ENCODE results near the gene PDE6D.

The PDE6D gene

GRCh38 chr2:231780909-231781797, at the start of gene PDE6D:
PDE6D (minus strand) TSS chr2:231781282; CDS start chr2:231781114, 168 bp downstream.
- peak; percentile 83 for DNase-seq

DNA sequence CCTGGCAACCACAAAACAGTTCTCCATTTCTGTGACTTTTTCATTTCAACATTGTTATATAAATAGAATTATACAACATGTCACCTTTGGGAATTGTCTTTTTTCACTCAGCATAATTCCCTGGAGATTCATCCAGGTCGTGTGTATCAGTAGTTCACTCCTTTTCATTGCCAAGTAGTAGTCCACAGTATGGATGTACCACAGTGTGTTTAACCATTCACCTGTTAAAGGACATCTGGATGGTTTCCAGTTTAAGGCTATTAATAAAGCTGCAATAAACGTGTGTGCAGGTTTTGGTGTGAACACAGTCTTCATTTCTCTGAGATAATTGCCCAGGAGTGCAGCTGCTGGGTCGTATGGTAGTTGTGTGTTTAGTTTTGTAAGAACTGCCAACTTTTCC, 40.8 kb upstream of the PDE6D start:
- DNase-seq = no peak

- no peak for DNase-seq
Measured at GRCh38 chr2:231820786-231821303, 39.8 kb upstream of the PDE6D start.

DNA sequence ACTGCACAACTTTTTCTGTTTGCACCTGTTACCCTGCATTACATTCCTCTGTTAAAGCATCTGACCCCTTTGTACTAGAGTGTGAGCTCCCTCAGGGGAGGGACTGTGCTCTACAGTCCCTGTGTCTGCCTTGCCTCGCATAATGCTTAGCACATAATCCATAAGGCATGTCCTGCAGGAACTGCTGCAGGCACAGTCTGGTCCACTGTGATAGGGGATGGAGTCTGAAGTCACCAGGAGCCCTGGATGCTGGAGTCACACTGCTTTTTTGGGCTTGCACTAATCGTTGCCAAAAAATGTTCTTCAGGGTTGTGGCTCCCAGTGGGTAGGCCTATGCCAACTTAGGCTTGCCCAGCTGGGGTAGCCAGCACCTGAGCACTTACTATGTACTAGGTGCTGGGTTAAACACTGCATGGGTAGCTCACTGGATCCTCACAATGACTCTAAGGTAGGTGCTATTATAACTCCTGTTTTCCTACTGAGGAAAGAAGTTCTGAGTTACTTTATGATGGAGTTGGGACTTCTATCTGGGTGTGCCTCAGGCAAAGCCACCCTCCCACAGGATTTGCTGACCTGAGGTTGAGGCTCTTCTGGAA, 38.5 kb upstream of the PDE6D start:
- no peak for DNase-seq

DNA sequence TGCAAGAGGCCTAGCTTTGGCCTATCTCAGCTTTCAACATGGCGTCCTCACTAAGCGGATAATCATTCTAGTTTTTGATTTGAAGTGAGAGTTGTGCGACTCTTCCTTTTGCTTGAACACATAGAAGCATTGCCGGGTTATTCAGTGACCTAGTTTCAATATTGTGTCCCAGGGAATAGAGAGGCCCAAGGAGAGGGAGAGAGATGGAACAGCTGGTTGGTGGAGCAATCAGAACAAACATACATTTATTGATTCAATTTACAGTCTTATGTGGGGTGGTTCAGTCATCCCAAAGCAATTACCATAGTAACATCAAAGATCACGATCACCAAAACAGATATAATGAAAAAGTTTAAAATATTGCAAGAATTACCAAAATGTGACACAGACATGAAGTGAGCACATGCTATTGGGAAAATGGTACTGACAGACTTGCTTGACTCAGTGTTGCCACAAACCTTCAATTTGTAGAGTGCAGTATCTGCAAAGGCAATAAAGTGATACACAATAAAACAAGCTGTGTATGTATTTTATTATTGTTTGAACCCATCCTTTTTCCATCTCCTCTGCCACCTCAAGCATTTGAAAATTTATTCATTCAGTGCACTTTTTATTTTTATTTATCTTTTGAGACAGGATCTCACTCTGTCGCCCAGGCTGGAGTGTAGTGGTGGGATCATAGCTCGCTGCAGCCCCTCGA, 35.4 kb upstream of the PDE6D start:
- DNase-seq = no peak

DNA sequence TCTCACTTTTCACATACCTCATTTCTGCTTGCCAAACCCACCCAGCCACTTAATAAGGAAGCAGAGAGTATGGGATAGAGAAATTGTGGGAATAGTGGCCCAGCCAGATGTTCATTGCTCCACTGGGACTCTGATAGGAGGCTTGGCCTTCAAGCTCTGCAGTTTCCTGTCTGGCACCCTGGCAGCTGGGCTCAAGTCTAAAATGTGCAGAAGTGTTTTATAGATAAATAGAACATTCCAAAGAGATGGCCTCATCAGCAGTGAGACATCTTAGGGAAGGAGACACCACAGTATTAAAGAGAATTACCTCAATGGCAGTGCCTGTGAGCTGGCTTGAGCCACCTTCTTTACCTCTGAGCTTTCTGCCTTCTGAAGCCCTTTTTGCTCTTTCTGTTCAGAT, 29.8 kb upstream of the PDE6D start:
- no peak for DNase-seq

DNA sequence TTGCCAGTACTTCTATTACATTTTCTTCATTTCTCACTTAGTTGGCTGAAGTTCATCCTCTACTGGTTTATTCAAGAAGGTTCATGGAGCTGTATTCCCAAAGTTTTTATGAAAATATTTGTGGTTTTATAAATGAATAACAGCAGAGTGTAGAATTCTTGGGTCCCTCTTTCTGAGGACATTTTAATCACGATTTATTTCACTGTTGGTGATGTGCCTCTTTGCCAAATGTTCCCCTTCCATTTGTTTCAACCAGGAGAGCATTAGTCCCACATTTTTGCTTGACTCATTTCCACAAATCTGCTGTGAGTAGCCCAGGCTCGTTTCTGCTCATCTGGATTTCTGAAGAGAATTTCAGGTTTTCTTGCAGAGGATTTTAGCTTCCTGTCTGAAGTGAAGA, 25.9 kb upstream of the PDE6D start:
- no peak for DNase-seq

- no peak for DNase-seq
Measured at GRCh38 chr2:231803501-231804138, 22.5 kb upstream of the PDE6D start.

GRCh38 chr2:231800493-231801091, 19.5 kb upstream of the PDE6D start:
- DNase-seq = no peak

- no peak for DNase-seq
Measured at GRCh38 chr2:231795525-231796327, 14.6 kb upstream of the PDE6D start.

GRCh38 chr2:231794383-231794782, 13.3 kb upstream of the PDE6D start:
- DNase-seq = no peak

DNA sequence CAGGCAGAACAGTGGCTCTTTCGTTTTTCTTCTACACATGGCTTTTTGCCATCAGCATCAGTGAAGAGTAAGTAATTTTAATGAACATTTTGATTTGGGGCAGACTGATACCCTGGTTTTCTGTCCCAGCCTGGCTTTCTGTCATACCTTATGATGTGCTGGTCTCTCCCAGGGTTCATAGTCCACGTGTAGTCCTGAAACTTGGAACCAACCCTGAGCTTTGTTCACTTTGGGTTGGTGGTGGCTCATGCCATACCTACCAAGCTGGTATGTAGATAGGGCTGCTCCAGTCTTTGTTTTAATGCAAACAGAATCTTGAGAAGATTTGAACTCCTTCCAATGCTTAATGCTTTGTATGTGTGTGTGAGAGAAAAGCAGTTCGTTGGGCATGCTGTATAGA, 10.0 kb upstream of the PDE6D start:
- DNase-seq = no peak

DNA sequence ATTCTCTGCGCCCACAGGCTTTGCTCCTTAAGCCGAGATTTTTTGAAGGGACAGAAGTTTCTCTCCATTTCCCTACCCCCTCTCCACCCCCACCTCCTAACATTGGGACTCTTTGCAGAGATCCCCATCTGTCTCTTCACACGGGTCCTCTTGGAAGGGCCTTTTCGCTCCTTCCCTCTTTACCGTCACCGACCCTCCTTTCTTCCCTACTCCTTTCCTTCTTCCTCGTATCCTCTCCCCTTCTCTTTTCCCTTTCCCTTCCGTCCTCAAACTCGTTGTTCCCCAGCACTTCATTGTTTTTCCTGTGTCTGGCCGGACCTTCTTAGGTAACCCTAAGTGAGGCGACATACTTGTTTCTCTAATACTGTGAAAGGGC, 5.8 kb upstream of the PDE6D start:
- DNase-seq = no peak

DNA sequence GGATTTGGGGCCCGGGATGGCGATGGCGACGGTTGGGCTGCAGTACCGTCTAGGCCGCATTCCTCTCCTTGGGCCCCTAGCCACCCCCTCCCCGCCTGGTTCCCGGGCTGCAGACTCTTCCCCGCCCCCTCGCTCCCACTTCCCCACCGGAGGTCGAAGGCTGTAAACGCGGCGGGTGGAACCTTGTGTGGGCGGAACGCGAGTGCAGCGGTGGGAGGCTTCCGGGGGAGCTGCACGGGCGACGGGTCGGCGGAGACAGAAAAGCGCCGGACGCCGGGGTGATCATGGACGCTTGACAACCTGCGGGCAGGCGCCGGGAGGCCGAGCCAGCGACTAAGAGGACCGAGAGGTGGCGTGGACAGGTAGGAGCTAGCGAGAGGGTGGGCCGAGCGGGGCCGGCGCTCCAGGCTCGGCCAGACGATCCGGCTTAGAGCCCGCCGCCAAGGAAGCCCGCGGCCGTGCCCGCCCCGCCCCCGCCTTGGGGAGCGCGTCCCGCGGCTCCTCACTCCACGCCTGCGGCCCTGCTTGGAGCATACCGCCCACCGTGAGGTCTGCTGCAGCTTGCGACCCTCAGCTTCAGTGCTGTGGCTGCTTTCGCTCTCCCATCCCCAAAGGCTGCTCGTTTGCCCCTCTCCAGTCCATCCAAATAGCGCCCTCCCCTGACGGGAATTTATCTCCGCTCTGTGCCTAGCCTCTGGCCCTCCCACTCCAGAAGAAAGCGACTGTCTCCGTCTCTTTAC, 5.3 kb upstream of the PDE6D start, which contains the start of gene COPS7B:
COPS7B (plus strand) TSS at position 269 of the 740 bp plus-strand sequence. CDS start 2,126 bp downstream, outside the sequence.
- peak; percentile 59 for DNase-seq

DNA sequence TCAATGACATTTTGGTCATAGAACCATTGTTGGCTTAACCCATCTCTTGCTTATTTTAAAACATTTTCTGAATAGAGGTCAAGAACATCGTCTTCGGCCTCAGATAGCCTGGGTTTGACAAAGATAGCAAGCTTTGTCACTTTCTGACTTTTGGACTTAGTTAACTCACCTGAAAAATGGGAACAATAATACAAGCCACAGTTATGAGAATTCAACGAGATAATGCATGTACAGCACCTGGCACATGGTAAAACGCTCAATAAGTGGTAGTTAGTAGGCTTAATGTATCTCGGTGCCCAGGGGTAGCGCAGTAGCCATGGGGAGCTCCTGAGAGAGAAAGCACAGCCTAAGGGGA, 4.7 kb upstream of the PDE6D start:
- DNase-seq = no peak

DNA sequence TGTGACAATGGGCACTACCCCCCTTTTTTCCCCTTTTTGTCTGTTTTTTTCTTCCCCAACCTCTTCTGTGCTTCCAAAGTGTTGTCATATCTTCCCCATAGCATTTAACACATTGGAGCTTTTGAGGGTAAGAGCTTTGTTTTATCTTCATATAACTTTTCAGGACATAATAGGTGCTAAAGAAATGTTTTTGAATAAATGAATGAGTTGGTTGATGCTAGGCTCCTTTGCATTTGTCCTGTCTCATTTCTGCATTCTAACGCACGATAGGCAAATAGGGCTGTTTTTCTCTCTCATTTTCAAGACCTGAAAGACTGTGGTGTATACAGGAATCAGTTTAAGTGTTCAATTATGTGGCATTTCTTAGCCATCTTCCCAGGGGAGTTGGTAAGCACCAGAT, 4.3 kb upstream of the PDE6D start:
- no peak for DNase-seq

- DNase-seq = peak; percentile 26
Measured at GRCh38 chr2:231781798-231782726, 980 bp upstream of the PDE6D start.

GRCh38 chr2:231780123-231780908, 766 bp downstream of the PDE6D start:
- no peak for DNase-seq

Data from GF-D8 (cell line).